AG04449 (cell line): ENCODE results near the gene B3GALT4.

ENCODE experiments used
- CTCF ChIA-PET: fragments of 350-600 bp; formaldehyde crosslinking; extraction: SDS; loops from one replicate; lab custom pipeline; 2021; ENCODE audit warnings: antibody characterized with exemption; lab: Yijun Ruan, JAX
- POLR2A ChIA-PET: fragments of 400-600, 350-600 bp; formaldehyde crosslinking; extraction: SDS; loops from one replicate; lab custom pipeline; 2020; ENCODE audit warnings: antibody characterized with exemption, inconsistent platforms; lab: Yijun Ruan, JAX
- DNase-seq: peaks from one replicate; pipeline ENCODE4 v3.0.0-alpha.2; 2010; ENCODE audit warnings: low read depth, low spot score
- H3K4me3 ChIP-seq: 2 replicates; pipeline ENCODE4 v1.5.1; 2011; ENCODE audit warnings: low read depth, mild to moderate bottlenecking, control low read depth, low read length
- CTCF ChIP-seq: IDR thresholded peaks from one replicate; pipeline ENCODE4 v1.5.1; 2011; ENCODE audit warnings: mild to moderate bottlenecking, moderate library complexity, low read length, control low read depth, inconsistent platforms; ENCODE audit not compliant: insufficient read depth; ENCODE audit errors: missing control alignments

Gene B3GALT4

DNA sequence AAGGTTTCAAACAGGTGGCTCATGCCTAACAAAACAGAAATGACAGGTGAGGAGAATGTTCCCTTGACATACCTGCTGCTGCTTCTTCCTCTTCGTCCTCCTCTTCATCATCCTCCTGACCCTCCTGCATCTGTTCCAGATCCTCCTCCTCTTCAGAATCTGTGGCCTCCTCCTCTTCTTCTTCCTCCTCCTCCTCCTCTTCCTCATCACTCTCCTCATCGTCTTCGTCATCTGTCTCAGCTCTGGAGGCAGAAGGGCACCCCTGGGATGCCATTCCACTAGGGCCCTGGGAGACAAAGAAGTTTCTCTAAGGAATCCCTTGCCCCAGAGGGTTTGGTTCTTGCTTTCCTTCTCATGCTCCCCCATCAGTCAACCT is 43.0 kb downstream of the B3GALT4 start:
- DNase-seq: no peak
- CTCF ChIA-PET: interaction anchor here (1.2 to 1.5 kb wide), 2 partner anchors 40 to 99 kb away, joined by 3 read pairs; no protein-coding TSS in a partner anchor
- peak overlapping the region; percentile 34 for H3K4me3 ChIP-seq
- no peak for TF ChIP-seq CTCF
- POLR2A ChIA-PET: no interaction called here

DNA sequence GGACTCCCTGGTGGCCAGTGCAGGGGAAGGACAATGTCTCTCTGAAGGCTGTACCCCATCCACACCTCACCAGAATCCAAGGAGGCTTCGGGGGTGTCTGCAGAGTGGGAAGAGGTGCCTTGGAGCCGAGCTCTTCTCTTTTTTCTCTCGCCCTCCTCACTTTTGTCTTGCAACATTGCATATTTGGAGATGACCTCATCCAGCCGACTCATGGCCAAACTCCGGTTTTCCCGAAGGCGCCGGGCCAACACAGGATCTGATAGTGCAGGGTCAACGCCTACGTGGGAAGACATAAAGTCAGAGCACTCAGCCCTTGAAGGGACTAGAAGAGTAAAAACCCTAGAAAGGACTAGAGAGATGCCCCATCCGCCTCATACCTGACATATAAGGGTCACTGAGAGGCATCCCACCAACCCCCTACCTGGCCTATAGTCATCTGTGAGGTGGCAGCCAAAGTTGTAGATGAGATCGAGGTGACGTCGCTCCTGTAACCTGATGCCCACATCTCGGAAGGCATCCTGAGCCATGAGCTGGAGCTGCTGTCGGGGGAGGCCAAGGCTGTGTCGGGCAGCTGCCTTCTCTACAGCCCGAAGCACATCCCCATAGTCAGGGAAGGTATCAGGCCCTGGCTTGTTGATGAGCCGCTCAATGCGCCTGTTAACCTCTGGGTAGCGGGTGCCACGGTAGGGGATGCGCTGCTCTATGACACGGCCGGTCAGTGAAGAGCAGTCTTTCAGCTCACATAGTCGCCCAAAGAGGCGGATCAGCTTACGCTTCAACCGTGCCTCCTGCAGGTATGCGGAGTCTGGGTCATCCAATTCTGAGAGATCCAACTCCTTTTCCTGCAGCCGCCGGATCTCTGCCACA is 43.6 kb downstream of the B3GALT4 start:
- no peak for TF ChIP-seq CTCF
- ChIA-PET POLR2A (interaction anchor here (1.0 to 1.5 kb wide), 2 partner anchors 23 to 49 kb away, joined by 3 to 5 read pairs; partner anchors contain the start of genes RPS18 and VPS52), CTCF (interaction anchor here (1.1 to 1.5 kb wide), 3 partner anchors 41 to 98 kb away, joined by 3 to 4 read pairs (median 3); no protein-coding TSS in a partner anchor)
- DNase-seq: peak; percentile 70
- H3K4me3 ChIP-seq: peak overlapping the region; percentile 39

GRCh38 chr6:33321227-33321626 is 44.3 kb downstream of the B3GALT4 start:
- ChIA-PET CTCF (interaction anchor here (1.1 kb wide), 1 partner anchor 63 kb away, joined by 4 read pairs; no protein-coding TSS in a partner anchor), POLR2A (interaction anchor here (1.0 to 1.5 kb wide), 2 partner anchors 24 to 49 kb away, joined by 3 to 5 read pairs; partner anchors contain the start of genes RPS18 and VPS52)
- no peak for TF ChIP-seq CTCF
- peak overlapping the region; percentile 83 for H3K4me3 ChIP-seq
- DNase-seq: no peak

DNA sequence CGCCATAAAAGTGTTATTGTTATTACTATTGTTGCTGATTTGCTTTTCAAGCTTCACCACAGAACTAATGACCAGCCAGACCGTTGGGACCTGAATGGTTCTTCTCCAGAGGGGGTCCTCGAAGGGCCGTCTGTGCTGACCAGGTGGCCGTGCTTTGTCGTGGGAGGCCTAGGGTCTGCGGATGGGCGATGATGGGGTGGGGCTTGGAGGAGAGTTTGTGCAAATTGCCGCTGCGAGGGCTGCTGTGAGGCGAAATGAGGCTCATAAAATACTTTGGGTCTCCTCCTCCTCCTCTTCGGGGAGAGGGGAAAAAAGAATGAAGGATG is 46.7 kb downstream of the B3GALT4 start:
- peak overlapping the region; percentile 83 for H3K4me3 ChIP-seq
- TF ChIP-seq CTCF: no peak
- POLR2A ChIA-PET: no interaction called here
- no peak for DNase-seq
- CTCF ChIA-PET: interaction anchor here (0.6 kb wide), 1 partner anchor 46 kb away, joined by 3 read pairs; no protein-coding TSS in a partner anchor

GRCh38 chr6:33324125-33324524 is 47.2 kb downstream of the B3GALT4 start:
- DNase-seq: no peak
- H3K4me3 ChIP-seq: peak overlapping the region; percentile 83; the same call in 1 of the 2 replicates
- CTCF ChIA-PET: no interaction called here
- POLR2A ChIA-PET: no interaction called here
- no peak for TF ChIP-seq CTCF
